Activated CD4-positive, alpha-beta memory T cell treated with anti-CD3 and anti-CD28 coated beads, Interleukin-2, amount 10 ng/mL, durations not matched to agents 7 days and 5 days (primary cell): ENCODE data around the gene FRA10AC1. TPM values are rescaled to one million over a fixed set of nuclear protein-coding genes. Genes with fewer than 3 reads are reported as not detected.
"Not testable (repeated sequence)": the region's sequence is repeated elsewhere in the genome, so short reads cannot be mapped to it uniquely, and the experiment has no call there.

Experiments used
- CTCF ChIA-PET: fragments of 350-600 bp; sonication (Branson Sonifier 250); formaldehyde crosslinking; loops from one replicate; lab custom pipeline; 2021; ENCODE audit warnings: antibody characterized with exemption, inconsistent platforms; lab: Charles Lee
- POLR2A ChIA-PET: fragments of 350-600 bp; sonication (Branson Sonifier 250); formaldehyde crosslinking; loops from one replicate; lab custom pipeline; 2021; ENCODE audit warnings: antibody characterized with exemption; lab: Charles Lee
- DNase-seq: peaks from one replicate; pipeline ENCODE4 v3.0.0-alpha.2; 2020
- H3K27ac Mint-ChIP-seq: one replicate; pipeline ENCODE4 v1.8.0; 2021; ENCODE audit warnings: mild to moderate bottlenecking, mixed read lengths
- H3K27me3 Mint-ChIP-seq: one replicate; pipeline ENCODE4 v1.8.0; 2021; ENCODE audit warnings: mixed read lengths
- H3K36me3 Mint-ChIP-seq: one replicate; pipeline ENCODE4 v1.8.0; 2021; ENCODE audit warnings: low read depth, mixed read lengths
- H3K4me1 Mint-ChIP-seq: one replicate; pipeline ENCODE4 v1.8.0; 2021; ENCODE audit warnings: mixed read lengths
- H3K4me3 Mint-ChIP-seq: one replicate; pipeline ENCODE4 v1.8.0; 2021; ENCODE audit warnings: mild to moderate bottlenecking, mixed read lengths
- H3K9me3 Mint-ChIP-seq: one replicate; pipeline ENCODE4 v1.8.0; 2021; ENCODE audit warnings: mixed read lengths
- total RNA-seq, 2 experiments: library from RNA; stranded (reverse); gene quantifications; one replicate each; pipeline ENCODE4 v1.2.3, GENCODE V29; 2021

Gene FRA10AC1
- total RNA-seq, 2 experiments from 2014 or later: 11.7 to 14.7 TPM

- no peak for DNase-seq
- ChIA-PET POLR2A (no interaction called here), CTCF (no interaction called here)
- no peaks in the 10 kb centered on the region for H3K36me3 Mint-ChIP-seq
- H3K4me1 Mint-ChIP-seq: peaks cover 4% of the 10 kb centered on the region
- H3K27ac Mint-ChIP-seq: no peak overlapping the region
- peaks cover 35% of the 10 kb centered on the region for H3K27me3 Mint-ChIP-seq
- no peaks in the 10 kb centered on the region for H3K9me3 Mint-ChIP-seq
- H3K4me3 Mint-ChIP-seq: no peak overlapping the region
These were observed 16.7 kb upstream of the FRA10AC1 start for GRCh38 chr10:93718937-93719725.

DNA sequence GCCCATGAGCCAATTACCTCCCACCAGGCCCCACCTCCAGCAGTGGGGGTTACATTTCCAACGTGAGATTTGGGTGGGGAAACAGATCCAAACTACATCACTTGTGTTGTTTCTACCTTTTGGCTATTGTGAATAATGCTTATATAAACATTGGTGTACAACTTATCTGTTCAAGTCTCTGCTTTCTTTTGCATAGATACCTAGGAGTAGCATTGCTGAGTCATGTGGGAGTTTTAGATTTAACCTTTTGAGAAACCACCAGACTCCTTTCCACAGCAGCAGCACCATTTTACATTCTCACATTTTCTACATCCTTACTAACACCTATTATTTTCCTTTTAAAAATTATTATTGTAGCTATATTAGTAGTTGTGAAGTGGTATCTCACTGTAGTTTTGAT is 14.4 kb upstream of the FRA10AC1 start:
- Mint-ChIP-seq H3K9me3 (no peaks in the 10 kb centered on the region), H3K4me1 (peaks cover 4% of the 10 kb centered on the region), H3K36me3 (no peaks in the 10 kb centered on the region), H3K27ac (no peak overlapping the region), H3K27me3 (peaks cover 24% of the 10 kb centered on the region), H3K4me3 (no peak overlapping the region)
- POLR2A ChIA-PET: no interaction called here
- DNase-seq: no peak
- CTCF ChIA-PET: no interaction called here

- POLR2A ChIA-PET: no interaction called here
- no peak overlapping the region for H3K27ac Mint-ChIP-seq
These were observed 13.0 kb upstream of the FRA10AC1 start for GRCh38 chr10:93715345-93715744.

GRCh38 chr10:93712593-93712992 is 10.2 kb upstream of the FRA10AC1 start:
- no peak for DNase-seq
- H3K4me1 Mint-ChIP-seq: peaks cover 6% of the 10 kb centered on the region
- no peaks in the 10 kb centered on the region for H3K9me3 Mint-ChIP-seq
- H3K36me3 Mint-ChIP-seq: no peaks in the 10 kb centered on the region
- ChIA-PET CTCF (no interaction called here), POLR2A (interaction anchor here (1.4 kb wide), 1 partner anchor 11 kb away, joined by 5 read pairs; the partner anchor contains the start of gene FRA10AC1)
- H3K27me3 Mint-ChIP-seq: peaks cover 5% of the 10 kb centered on the region
- H3K27ac Mint-ChIP-seq: no peak overlapping the region
- H3K4me3 Mint-ChIP-seq: no peak overlapping the region

More at GRCh38 chr10:93715345-93715744, 13.0 kb upstream of the FRA10AC1 start:
- H3K27me3 Mint-ChIP-seq: peaks cover 19% of the 10 kb centered on the region
- DNase-seq: no peak
- no peaks in the 10 kb centered on the region for H3K4me1 Mint-ChIP-seq
- H3K4me3 Mint-ChIP-seq: no peak overlapping the region
- CTCF ChIA-PET: no interaction called here
- H3K36me3 Mint-ChIP-seq: no peaks in the 10 kb centered on the region
- no peaks in the 10 kb centered on the region for H3K9me3 Mint-ChIP-seq

DNA sequence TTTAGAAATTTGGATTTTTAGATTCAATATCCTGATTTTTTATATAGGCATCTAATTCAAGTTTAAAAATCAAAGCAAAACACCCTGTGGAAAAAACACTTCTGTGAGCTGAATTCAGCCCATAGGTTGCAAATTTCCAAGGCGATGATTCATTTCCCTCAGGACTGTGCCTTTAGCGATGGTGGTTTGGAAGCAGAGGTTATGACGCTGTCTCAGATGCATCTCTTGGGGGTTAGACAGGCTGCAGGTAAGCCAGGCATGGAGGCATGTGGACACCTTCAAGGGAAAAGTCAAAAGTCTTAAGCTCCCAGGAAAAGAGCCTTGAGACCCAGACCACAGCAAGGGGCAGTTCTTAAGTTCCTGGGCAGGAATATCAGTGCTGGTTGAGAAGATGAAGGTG is 9.5 kb upstream of the FRA10AC1 start:
- H3K9me3 Mint-ChIP-seq: no peaks in the 10 kb centered on the region
- H3K27me3 Mint-ChIP-seq: peaks cover 2% of the 10 kb centered on the region
- H3K27ac Mint-ChIP-seq: no peak overlapping the region
- ChIA-PET CTCF (no interaction called here), POLR2A (interaction anchor here (1.4 kb wide), 1 partner anchor 10 kb away, joined by 5 read pairs; the partner anchor contains the start of gene FRA10AC1)
- H3K4me3 Mint-ChIP-seq: no peak overlapping the region
- peaks cover 13% of the 10 kb centered on the region for H3K4me1 Mint-ChIP-seq
- H3K36me3 Mint-ChIP-seq: no peaks in the 10 kb centered on the region
- DNase-seq: no peak

DNA sequence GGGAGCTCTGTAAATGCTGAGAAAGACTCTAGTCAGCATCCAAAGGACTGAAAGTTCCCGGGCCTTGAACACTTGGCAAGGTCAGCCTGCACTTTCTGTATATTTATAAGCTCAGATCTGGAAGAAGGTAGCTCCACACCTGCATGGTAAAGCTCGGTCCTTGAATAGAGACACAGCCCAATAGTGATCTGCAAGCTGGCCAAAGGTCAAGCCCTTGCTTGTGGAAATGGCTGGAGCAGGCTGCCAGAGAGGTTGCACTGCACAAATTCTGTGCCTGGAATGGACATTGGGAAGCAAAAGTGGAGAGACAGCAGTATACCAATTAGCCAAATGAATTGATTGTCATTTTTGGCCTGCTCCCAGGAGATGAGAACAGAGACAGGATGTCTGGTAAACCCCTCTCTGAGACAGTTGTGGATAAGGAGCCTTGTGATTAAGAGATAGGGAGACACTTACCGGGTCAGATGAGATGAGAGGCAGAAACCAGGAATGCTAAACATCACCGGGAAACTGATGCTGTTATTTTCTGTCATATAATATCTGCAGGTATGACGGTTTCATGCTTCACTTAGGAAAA is 8.0 kb upstream of the FRA10AC1 start:
- Mint-ChIP-seq H3K27ac (no peak overlapping the region), H3K36me3 (no peaks in the 10 kb centered on the region), H3K4me1 (peaks cover 13% of the 10 kb centered on the region), H3K4me3 (no peak overlapping the region), H3K27me3 (peaks cover 1% of the 10 kb centered on the region), H3K9me3 (no peaks in the 10 kb centered on the region)
- ChIA-PET CTCF (no interaction called here), POLR2A (interaction anchor here (1.0 kb wide), 1 partner anchor 8 kb away, joined by 3 read pairs; the partner anchor contains the start of gene FRA10AC1)
- DNase-seq: no peak

- no peak overlapping the region for H3K27ac Mint-ChIP-seq
- DNase-seq: no peak
- no peaks in the 10 kb centered on the region for H3K27me3 Mint-ChIP-seq
- POLR2A ChIA-PET: no interaction called here
- H3K9me3 Mint-ChIP-seq: no peaks in the 10 kb centered on the region
- H3K4me1 Mint-ChIP-seq: peaks cover 18% of the 10 kb centered on the region
- H3K4me3 Mint-ChIP-seq: no peak overlapping the region
- H3K36me3 Mint-ChIP-seq: no peaks in the 10 kb centered on the region
- CTCF ChIA-PET: no interaction called here
These were observed 5.2 kb upstream of the FRA10AC1 start for GRCh38 chr10:93707623-93708022.

DNA sequence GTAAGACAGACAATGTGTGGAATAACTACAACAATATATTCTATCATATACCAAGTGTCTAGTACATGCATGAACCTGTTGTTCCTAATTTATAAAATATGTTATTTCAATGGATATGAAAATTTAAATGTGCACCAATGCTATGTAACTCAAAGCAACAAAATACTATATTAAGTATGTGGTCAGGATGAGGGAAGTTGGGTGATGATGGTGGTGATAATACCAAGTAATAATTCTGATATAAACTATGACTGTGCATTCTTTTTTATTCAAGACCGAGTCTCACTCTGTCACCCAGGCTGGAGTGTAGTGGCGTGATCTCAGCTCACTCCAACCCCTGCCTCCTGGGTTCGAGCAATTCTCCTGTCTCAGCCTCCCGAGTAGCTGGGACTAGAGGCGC is 2.1 kb upstream of the FRA10AC1 start:
- no peak for DNase-seq
- H3K4me1 Mint-ChIP-seq: peaks cover 20% of the 10 kb centered on the region
- CTCF ChIA-PET: no interaction called here
- H3K9me3 Mint-ChIP-seq: no peaks in the 10 kb centered on the region
- H3K27ac Mint-ChIP-seq: no peak overlapping the region
- H3K27me3 Mint-ChIP-seq: no peaks in the 10 kb centered on the region
- POLR2A ChIA-PET: no interaction called here
- H3K36me3 Mint-ChIP-seq: no peaks in the 10 kb centered on the region
- H3K4me3 Mint-ChIP-seq: no peak overlapping the region

- no peak for DNase-seq
- Mint-ChIP-seq H3K27me3 (no peaks in the 10 kb centered on the region), H3K9me3 (no peaks in the 10 kb centered on the region), H3K4me3 (peak overlapping the region; percentile 51), H3K4me1 (peaks cover 23% of the 10 kb centered on the region), H3K27ac (no peak overlapping the region), H3K36me3 (peaks cover 2% of the 10 kb centered on the region)
- ChIA-PET CTCF (no interaction called here), POLR2A (no interaction called here)
These were observed 1.4 kb upstream of the FRA10AC1 start for GRCh38 chr10:93703841-93704240.

DNA sequence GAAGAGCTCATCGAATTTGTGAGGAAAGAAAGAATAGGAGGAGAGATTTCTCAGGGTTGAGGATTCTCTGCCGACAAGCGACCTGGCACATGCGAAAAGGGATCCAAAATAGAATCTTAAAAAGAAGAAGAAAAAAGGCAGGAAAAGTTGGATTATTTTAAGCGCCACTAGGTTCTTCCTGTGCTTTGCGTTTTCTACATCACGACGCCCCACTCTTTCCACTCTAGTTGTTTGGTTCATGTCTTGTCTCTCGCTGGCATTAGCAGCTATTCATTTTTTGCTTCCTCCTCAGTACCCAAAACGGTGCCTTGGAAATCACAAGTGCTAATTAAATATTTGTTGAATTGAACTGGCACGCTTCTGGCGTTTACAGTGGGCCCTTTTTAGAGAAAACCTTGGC is 674 bp upstream of the FRA10AC1 start:
- H3K27ac Mint-ChIP-seq: no peak overlapping the region
- H3K9me3 Mint-ChIP-seq: no peaks in the 10 kb centered on the region
- H3K4me1 Mint-ChIP-seq: peaks cover 22% of the 10 kb centered on the region
- H3K27me3 Mint-ChIP-seq: no peaks in the 10 kb centered on the region
- no peak for DNase-seq
- ChIA-PET POLR2A (interaction anchor here (0.7 to 1.9 kb wide), 9 partner anchors 8 to 1112 kb away, joined by 3 to 5 read pairs (median 3); partner anchors contain the start of genes CEP55 and HELLS), CTCF (interaction anchor here (1.0 to 2.5 kb wide), 5 partner anchors 21 to 1991 kb away, joined by 3 to 6 read pairs (median 5); partner anchors contain the start of gene TCTN3)
- peaks cover 3% of the 10 kb centered on the region for H3K36me3 Mint-ChIP-seq
- no peak overlapping the region for H3K4me3 Mint-ChIP-seq

- ChIA-PET CTCF (interaction anchor here (1.1 to 2.5 kb wide), 4 partner anchors 19 to 1992 kb away, joined by 3 to 6 read pairs (median 6); partner anchors contain the start of gene TCTN3), POLR2A (interaction anchor here (1.0 to 1.9 kb wide), 7 partner anchors 11 to 1110 kb away, joined by 3 to 5 read pairs (median 3); partner anchors contain the start of genes CEP55 and HELLS)
- Mint-ChIP-seq H3K27ac (no peak overlapping the region), H3K27me3 (no peaks in the 10 kb centered on the region), H3K36me3 (peaks cover 10% of the 10 kb centered on the region), H3K4me1 (peaks cover 11% of the 10 kb centered on the region), H3K9me3 (no peaks in the 10 kb centered on the region), H3K4me3 (no peak overlapping the region)
- DNase-seq: peak; percentile 20
These were observed 554 bp downstream of the FRA10AC1 start for GRCh38 chr10:93701866-93702209.

- POLR2A ChIA-PET: no interaction called here
- Mint-ChIP-seq H3K27ac (no peak overlapping the region), H3K36me3 (peaks cover 25% of the 10 kb centered on the region), H3K9me3 (no peaks in the 10 kb centered on the region), H3K27me3 (no peaks in the 10 kb centered on the region), H3K4me1 (peaks cover 8% of the 10 kb centered on the region), H3K4me3 (no peak overlapping the region)
- DNase-seq: no peak
- CTCF ChIA-PET: interaction anchor here (1.1 to 1.7 kb wide), 2 partner anchors 14 to 18 kb away, joined by 3 to 4 read pairs; no protein-coding TSS in a partner anchor
These were observed 5.2 kb downstream of the FRA10AC1 start for GRCh38 chr10:93697207-93697606.

- peaks cover 26% of the 10 kb centered on the region for H3K36me3 Mint-ChIP-seq
- H3K4me1 Mint-ChIP-seq, H3K27ac Mint-ChIP-seq, H3K4me3 Mint-ChIP-seq, H3K9me3 Mint-ChIP-seq, POLR2A ChIA-PET, H3K27me3 Mint-ChIP-seq, DNase-seq: not testable (repeated sequence)
- CTCF ChIA-PET: interaction anchor here (1.7 kb wide), 1 partner anchor 13 kb away, joined by 3 read pairs; no protein-coding TSS in a partner anchor
These were observed 5.8 kb downstream of the FRA10AC1 start for GRCh38 chr10:93696582-93696981.
